GM19193 (cell line): Measurements from ENCODE around the gene NEXMIF.
A peak's percentile ranks its signal among the peaks of the same experiment; 100 is the strongest.

Experiments used
- POLR2A ChIP-seq: IDR thresholded peaks from 4 replicates; pipeline ENCODE4 v1.6.1; 2011; ENCODE audit not compliant: insufficient read depth, insufficient read length; ENCODE audit errors: extremely low read depth

The NEXMIF gene

GRCh38 chrX:74925225-74926088, at the start of gene NEXMIF:
Gene NEXMIF, minus strand, starts transcription at chrX:74925452.
- TF ChIP-seq POLR2A, result peak; percentile 37

DNA sequence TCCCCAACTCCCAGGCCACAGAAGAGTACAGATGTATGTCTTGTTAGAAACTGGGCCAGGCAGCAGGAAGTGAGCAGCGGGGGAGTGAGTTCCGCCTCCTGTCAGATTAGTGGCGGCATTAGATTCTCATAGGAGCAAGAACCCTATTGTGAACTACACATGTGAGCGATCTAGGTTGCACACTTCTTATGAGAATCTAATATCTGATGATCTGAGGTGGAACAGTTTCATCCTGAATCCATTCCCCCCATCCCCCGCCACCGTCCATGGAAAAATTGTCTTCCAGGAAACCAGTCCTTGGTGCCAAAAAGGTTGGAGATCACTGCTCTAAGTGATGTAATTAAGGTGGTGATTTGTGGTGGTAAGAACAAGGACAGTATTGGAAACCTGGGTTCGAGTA, 24.5 kb upstream of the NEXMIF start:
- no peak for TF ChIP-seq POLR2A

DNA sequence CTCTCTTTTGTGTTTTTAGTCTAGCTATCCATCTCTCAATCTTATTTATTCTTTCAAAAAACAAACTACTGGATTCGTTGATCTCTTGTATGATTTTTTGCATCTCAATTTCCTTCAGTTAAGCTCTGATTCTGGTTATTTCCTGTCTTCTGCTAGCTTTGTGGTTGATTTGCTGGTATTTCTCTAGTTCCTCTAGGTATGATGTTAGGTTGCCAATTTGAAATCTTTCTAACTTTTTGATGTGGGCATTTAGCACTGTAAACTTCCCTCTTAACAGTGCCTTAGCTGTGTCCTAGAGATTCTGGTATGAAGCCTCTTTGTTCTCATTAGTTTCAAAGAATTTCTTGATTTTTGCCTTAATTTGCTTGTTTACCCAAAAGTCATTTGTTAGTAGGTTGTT, 15.2 kb upstream of the NEXMIF start:
- no peak for TF ChIP-seq POLR2A

DNA sequence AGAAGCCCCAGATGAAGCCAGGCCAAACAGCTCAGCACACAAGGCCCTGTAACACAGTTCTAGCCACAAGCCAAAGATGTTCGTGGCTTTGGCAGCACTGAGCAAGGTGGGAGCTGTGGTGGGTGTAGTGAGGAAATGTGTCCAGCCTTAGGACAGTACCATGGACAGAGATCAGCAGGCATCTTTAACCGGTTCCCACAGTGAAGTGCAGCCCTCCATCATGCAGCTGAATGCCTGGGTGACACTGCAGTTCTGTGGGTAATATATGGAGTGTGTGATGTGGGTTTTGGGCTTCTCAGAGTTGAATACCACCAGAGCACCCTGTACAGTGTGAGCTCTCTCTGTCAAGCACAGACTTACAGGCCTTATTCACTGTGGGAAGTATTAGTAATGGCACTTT, 6.0 kb upstream of the NEXMIF start:
- no peak for TF ChIP-seq POLR2A

DNA sequence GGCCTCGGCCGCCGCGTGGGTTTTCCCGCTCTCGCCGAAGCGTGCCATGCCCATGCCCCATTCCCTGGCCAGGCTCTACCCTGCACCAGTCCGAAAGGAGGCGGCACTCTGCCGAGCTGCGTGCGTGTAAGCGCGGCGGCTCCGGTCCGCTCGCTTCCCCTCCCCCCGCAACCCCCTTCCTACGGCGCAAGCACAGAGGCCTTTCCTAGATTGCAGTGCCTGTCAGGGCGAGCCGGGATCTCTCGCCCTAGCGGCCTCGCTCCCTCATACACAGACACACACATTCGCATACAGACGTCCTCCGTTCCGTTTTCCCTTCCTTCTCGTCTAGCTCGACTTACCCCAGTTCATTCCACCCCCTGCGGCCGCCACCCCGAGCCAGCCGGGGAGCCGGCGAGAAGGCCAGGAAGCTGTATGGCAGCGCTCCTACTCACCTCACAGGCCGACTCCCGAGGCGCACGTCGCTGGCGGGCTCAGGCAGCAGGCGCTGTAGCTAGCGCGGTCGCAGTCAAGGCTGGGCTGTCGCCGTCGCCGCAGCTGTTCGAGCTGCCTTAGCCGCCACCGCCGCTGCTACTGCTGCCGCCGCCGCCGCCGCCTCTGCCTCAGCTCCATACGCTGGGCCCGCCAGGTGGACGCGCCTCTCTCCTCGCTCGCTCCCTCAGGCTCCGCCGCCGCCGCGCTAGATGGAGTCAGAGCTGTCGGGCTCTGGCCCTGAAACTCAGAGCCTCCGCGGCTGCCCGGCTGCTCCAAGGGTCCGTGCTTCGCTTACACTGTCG, 615 bp downstream of the NEXMIF start:
- TF ChIP-seq POLR2A, result no peak

- no peak for TF ChIP-seq POLR2A
Measured at GRCh38 chrX:74923942-74924448, 1.3 kb downstream of the NEXMIF start.

- no peak for TF ChIP-seq POLR2A
Measured at GRCh38 chrX:74922922-74923543, 2.2 kb downstream of the NEXMIF start.

DNA sequence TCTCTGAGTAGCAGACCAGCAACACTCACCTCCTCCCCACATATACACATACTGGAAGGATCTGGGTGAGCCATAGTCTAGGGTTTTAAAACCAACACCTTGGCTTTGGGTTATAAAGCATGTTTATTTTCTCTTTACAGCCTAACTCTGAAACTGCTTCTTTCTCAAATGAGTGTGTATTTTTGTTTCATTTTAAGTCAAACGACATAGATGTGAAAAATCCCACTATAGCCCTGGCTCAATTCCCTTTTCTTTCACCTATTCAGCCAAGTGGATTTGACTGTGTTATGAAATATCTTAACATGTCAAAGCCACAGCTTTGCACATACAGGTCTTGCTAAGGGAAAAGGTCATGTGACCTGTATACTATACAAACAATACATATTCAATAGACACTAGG, 13.8 kb downstream of the NEXMIF start:
- no peak for TF ChIP-seq POLR2A

- TF ChIP-seq POLR2A, result no peak
Measured at GRCh38 chrX:74906417-74906816, 18.8 kb downstream of the NEXMIF start.

GRCh38 chrX:74902806-74903205, 22.4 kb downstream of the NEXMIF start:
- TF ChIP-seq POLR2A, result no peak

GRCh38 chrX:74892561-74892960, 32.7 kb downstream of the NEXMIF start:
- TF ChIP-seq POLR2A, result no peak

GRCh38 chrX:74890676-74891430, 34.4 kb downstream of the NEXMIF start:
- TF ChIP-seq POLR2A, result no peak

- no peak for TF ChIP-seq POLR2A
Measured at GRCh38 chrX:74865725-74866124, 59.5 kb downstream of the NEXMIF start.

GRCh38 chrX:74853255-74853654, 72.0 kb downstream of the NEXMIF start:
- TF ChIP-seq POLR2A, result no peak

GRCh38 chrX:74835566-74835965, 89.7 kb downstream of the NEXMIF start:
- no peak for TF ChIP-seq POLR2A

- TF ChIP-seq POLR2A, result no peak
Measured at GRCh38 chrX:74814681-74815080, 110.6 kb downstream of the NEXMIF start.

- no peak for TF ChIP-seq POLR2A
Measured at GRCh38 chrX:74804574-74804973, 120.7 kb downstream of the NEXMIF start.
